ENCODE results near the gene SH2B3.

DNA sequence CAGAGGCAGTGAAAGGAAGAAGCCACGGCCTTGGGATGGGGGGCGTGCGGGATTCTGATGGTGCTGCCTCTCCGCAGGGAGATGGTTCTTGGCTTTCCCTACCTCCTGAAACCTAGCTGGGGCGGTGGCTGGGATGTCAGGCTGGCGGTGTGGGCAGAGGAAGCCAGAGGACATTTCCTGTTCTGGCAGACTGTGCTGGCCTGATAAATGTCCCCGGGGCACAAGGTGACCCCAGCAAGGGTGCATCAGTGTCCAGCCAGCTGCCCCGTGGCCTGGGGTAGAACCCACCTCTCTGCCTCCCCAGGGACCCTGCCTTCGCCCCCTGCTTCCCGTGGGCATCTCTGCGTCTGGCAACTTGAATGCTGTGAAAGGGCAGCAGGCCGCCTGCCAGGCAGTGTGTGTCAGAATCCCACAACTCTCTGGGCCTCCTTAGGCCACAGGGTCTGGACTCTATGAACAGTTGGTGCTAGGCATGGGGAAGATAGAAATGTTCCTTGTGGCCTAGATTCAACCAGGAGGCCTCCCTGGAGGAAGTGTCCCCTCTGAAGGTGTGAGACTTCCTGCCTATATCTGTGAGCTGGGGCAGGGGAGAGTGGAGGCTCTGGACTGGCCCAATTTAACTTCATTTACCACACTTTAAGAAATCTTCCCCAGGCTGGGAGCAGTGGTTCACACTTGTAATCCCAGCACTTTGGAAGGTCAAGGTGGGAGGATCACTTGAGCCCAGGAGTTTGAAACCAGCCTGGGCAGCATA, 4.9 kb downstream of the SH2B3 start:
- peak; percentile 20; the same call in 1 of the 2 replicates for TF ChIP-seq SPI1 (IDR thresholded peaks at IDR 0.05; ENCODE audit: low read depth, low read length)
- TF ChIP-seq POLR2A (IDR thresholded peaks at IDR 0.05; ENCODE audit: low read depth, low read length): no peak
- no peak for TF ChIP-seq POLR2AphosphoS5 (IDR thresholded peaks at IDR 0.05; ENCODE audit: low read depth, low read length)
- TF ChIP-seq TAF1 (IDR thresholded peaks at IDR 0.05; ENCODE audit: low read depth, low read length): no peak

Data from GM12891 (cell line).